ENCODE measurements around the gene FIGLA.

Gene FIGLA, protein sequence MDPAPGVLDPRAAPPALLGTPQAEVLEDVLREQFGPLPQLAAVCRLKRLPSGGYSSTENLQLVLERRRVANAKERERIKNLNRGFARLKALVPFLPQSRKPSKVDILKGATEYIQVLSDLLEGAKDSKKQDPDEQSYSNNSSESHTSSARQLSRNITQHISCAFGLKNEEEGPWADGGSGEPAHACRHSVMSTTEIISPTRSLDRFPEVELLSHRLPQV

GRCh38 chr2:70790136-70790828 is at the start of gene FIGLA:
TSS of gene FIGLA (minus strand) at chr2:70790643. CDS start at chr2:70790638, 5 bp downstream.
- no peak for DNase-seq

GRCh38 chr2:70837980-70838925 is 47.8 kb upstream of the FIGLA start:
- DNase-seq = no peak

- no peak for DNase-seq
Observed at GRCh38 chr2:70835643-70836042, 45.2 kb upstream of the FIGLA start, which contains the start of gene CD207. TSS of gene CD207 (minus strand) at chr2:70835816. CDS start at chr2:70835776, 40 bp downstream.

GRCh38 chr2:70834881-70835280 is 44.4 kb upstream of the FIGLA start:
- no peak for DNase-seq

GRCh38 chr2:70834106-70834505 is 43.7 kb upstream of the FIGLA start:
- DNase-seq = no peak

DNA sequence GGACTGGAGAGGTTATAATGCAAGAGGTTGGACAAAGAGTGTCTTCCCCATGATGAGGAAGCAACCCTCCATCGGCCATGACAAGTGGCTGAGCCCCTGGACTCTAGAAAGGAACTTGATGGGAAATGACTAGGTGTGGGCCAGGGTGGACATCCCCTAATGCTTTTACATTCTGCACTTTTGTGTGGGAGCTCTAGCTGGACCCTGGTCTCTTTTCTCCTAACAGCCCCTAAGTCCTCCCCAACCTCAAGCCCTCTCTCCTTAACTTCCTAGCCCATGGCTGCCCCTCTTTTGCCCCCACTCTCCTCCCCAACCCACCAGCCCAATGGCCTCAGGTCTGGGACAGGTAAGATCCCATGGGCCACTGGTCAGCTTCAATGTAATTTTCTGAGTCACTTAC is 42.8 kb upstream of the FIGLA start:
- DNase-seq = no peak

DNA sequence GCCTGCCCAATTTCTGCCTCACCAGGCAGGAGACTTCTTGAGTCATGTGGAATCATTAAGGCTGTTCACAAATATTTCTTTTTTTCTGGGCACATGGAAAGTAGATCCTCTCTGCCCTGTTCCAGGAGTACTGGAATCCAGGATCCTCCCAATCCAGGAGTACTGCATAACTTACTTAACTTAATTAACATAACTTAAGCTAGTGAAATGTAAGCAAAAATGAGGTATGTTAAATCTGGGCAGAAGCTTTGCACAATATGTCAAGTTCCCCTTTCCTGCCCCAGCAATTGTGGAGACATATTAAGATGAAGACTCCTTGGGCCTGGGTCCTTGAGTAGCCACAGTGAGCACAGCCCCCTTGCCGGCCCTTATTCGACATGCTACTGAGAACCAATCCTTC is 41.9 kb upstream of the FIGLA start:
- DNase-seq = no peak

DNA sequence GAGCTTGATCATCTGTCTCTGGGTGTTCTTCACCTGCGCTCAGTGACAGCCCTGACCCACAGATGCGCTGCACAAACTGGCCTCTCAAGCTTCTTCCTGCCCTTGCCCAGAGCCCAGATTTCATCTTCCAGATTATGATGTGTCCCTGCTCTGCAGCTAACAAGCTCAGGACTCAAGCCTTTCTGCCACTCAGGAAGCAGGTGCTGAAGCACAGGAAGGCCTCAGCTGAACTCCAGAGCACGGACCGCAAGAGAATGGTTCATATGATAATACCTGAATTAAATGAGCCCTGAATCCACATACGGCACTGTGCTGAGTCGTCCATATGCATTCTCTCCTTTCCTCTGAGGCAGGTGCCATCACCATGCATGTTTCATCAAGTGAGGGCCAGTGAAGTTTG is 41.4 kb upstream of the FIGLA start:
- no peak for DNase-seq

DNA sequence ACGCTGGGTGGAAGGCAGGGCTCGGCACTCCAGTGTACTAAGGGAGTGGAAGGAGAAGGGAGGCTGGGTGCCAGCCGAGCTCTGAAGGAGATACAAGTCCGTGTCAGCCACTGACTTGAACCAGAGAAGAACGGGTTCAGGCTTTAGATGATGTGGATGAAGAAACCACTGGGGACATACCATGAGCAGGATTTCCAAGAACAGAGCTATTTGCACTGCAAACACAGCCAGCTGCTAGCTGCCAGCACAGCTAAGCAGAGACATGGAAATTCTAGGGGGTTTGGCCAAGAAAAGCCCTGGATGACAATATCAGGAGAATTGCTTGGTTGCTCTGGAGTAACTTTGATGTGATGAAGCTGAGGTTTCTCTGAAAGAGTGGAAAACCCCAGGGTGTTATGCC is 39.9 kb upstream of the FIGLA start:
- DNase-seq = no peak

- no peak for DNase-seq
Observed at GRCh38 chr2:70829916-70830315, 39.5 kb upstream of the FIGLA start.

- no peak for DNase-seq
Observed at GRCh38 chr2:70828914-70829824, 38.7 kb upstream of the FIGLA start.

GRCh38 chr2:70828115-70828514 is 37.7 kb upstream of the FIGLA start:
- no peak for DNase-seq

GRCh38 chr2:70827388-70827787 is 36.9 kb upstream of the FIGLA start:
- DNase-seq = no peak

DNA sequence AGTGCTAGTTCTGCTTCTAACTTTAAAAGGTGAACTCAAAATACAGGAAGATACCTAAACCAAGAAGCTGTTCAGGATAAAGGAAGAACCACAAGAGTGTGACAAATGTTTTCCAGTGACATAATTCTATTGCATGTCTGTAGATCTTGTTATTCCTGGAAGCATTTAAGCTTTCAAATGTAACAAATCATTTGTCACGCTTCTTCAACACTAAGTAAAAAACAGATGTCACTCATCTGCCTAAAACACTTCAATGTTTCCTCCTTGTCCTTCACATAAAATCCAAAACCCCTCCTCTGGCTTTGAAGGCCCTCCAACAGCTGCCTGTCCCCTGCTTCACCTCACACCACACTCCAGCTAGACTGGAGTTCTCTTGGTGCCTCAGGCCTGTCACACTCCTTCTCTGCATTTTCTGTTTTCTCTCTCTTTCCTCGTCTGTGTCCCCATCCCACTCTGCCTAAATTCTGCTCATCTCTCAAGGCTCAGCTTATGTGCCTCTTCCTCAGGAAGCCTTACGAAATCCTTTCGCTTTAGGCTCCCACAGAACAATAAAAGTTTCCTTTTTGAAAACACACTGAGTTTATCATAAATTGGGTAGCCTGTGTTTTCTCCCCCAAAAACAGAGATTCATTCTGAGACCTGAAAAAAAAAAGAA is 36.4 kb upstream of the FIGLA start:
- DNase-seq = no peak

DNA sequence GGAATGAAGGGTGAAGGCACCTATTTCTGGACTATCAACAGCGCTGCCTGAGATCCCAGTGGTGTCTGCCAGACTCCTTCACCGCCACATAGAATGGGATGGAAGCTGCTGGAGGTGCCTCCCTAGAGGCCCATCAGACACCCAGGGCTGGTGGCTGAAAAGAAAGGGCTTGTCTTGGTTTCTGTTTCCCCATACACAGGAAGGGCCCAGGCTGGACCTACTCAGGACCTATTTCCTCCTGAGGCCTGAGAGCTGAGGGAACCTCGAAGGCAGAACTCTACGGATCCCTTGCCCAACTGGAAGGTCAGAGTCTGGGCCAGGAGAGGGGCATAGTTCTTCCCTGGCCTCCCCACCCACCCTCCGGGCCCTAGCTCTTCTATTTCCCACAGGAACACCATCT is 32.8 kb upstream of the FIGLA start:
- DNase-seq = no peak

DNA sequence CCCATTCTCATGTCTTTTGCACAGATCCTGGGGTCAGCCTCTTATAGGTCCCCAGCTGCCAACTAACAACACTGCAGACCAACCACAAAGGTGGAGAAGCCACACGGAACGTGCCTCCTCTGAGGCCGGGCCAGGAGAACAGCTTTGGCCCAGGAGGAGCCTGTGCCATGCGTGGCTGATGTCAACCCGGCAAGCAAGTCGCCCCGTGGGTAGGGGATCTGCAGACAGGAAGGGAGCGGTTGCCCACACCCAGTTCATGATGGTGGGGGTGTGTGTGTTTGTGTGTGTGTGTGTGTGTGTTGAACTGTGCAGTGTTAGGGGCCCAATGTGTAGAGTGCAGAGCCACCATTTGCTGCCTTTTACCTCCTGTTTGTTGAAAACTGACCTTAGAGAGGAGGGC is 32.4 kb upstream of the FIGLA start:
- no peak for DNase-seq

DNA sequence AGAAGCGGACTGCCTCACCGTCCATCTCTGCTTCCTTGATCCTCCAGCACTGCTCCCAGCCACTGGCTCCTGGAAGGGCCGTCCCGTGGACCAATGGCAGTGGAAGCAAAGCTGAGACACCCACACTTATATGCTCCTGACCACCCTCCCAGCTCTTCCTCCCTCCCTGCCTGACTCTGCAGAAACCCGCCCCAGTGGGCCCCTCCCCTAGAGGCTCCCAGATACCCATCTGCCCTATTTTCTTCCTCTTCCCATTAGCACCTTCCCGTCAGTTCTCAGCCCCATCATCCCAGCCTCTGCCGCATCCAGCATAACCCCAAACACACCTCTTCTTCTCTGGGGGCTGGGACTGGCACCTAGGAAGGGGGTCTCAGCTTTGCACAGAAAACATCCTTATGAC is 30.1 kb upstream of the FIGLA start, which contains the start of gene CLEC4F:
TSS of gene CLEC4F (minus strand) at position 101 of the 400 bp plus-strand sequence. CDS start at position 25, 76 bp downstream.
- no peak for DNase-seq

DNA sequence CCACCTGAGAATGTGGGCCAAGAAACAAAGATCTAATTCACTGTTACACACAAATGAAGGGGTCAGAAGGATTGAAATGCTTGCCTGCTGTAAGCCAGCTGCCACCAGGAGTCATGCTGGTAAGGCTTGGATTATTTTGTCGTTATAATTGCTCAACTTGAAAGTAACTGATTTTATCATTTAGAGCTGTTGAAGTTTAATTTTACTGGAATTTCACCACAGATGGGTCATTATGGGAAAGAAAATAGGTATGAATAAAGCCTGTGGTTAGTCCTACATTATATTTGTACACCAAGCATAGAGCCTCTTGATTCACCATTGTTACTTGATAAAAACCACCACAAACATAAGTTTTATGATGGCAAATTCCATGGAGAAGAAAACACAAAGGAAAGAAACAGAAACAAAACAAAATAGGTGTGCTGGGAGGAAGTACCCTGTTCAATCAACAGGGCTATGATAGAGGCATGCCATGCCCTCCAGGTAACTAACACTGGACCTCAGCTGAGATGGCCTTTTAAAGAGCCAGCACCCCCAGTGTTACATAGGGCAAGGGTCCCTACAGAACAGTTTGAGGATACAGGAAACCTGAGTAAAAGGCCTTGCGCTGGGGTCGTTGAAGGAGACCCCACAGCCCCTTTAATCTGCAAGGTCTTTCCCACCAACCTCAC is 27.0 kb upstream of the FIGLA start:
- DNase-seq = no peak

GRCh38 chr2:70816726-70817125 is 26.3 kb upstream of the FIGLA start:
- DNase-seq = no peak

GRCh38 chr2:70808983-70809958 is 18.8 kb upstream of the FIGLA start:
- no peak for DNase-seq
